CD4-positive, alpha-beta T cell treated with Interleukin-2 at 100 ng/mL for 4 hours (primary cell): ENCODE measurements around the gene ELP2.
A peak's percentile ranks its signal among the peaks of the same experiment; 100 is the strongest.
"Not testable (repeated sequence)": the region's sequence is repeated elsewhere in the genome, so short reads cannot be mapped to it uniquely, and the experiment has no call there.

Source experiments
- DNase-seq: peaks from one replicate; pipeline ENCODE4 v3.0.0-alpha.2; 2020; ENCODE audit warnings: low spot score

The ELP2 gene

DNA sequence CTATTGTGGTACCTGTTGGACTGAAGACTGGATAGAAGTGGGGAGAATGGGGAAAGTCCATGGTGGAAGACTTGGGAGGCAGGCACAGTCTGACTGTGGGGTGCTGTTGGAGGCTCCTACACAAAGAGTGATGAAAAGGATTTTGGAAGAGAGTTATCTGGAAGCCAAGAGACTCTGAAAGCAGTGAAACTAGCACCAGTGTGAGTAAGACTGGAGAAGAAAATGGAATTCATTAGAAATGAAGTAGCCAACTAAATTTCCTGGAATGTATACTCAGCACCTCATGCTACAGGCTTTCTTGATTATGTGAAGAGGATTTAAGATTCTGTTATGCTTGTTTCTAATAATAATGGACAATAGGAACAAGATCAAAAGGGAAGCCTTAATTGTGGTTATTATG is 27.7 kb downstream of the ELP2 start:
- no peak for DNase-seq

DNA sequence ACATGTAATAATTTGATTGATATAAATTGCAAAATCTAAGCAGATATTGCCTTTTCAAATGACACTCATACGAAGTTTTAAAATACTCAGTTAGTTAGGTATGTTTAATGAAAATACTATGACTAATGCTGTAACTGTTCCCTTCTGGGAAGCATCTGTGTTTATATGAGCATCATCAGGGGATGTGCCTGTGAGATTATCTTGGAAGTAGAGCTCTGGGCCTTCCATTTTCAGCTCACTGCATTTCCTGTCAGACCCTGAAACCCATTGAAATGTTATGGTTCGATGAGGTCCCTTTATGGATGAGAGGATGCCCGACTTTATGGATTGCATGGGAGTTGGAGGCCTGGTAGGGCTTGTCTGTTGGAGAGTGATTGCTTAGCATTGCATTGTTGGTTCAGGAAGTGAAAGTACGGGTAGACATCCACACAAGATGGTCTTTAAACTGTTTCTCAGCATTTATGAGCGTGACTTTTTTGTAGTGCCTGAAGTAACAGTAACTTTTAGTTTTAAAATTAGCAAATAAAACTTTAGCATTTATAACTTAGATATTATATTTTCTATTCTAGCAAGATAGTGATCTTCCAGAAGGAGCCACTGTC is 28.7 kb downstream of the ELP2 start:
- no peak for DNase-seq

DNA sequence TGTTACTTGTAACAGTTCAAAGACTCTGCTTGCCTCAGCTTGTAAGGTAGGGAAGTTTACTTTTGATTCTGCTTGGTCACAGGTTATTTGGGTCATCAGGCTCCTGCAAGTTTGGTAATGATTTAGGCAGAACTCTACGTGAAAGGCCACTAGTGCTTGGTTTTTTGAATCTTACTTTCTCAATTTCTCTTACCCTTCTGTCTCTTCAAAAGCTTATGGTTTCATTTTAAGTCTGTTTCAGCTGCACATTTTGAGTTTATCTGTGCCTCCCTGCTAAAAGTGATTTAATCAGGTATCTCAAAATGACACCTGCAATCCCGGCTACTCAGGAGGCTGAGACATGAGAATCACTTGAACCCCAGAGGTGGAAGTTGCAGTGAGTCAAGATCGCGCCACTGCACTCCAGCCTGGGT is 31.3 kb downstream of the ELP2 start:
- DNase-seq, result no peak

DNA sequence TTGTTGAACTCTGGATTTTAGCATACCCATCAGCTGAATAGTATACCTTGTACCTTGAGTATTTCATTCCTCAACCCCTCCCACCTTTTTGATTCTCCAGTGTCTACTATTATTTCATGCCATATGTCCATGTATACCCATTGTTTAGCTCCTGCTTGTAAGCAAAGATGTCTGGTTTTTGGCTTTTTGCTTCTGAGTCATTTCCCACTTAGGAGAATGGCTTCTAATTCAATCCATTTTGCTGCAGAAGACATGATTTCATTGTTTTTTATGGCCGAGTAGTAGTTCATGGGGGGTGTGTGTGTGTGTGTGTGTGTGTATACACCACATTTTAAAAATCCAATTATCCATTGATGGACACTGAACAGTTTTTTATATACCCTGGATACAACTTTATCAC is 33.3 kb downstream of the ELP2 start:
- no peak for DNase-seq

DNA sequence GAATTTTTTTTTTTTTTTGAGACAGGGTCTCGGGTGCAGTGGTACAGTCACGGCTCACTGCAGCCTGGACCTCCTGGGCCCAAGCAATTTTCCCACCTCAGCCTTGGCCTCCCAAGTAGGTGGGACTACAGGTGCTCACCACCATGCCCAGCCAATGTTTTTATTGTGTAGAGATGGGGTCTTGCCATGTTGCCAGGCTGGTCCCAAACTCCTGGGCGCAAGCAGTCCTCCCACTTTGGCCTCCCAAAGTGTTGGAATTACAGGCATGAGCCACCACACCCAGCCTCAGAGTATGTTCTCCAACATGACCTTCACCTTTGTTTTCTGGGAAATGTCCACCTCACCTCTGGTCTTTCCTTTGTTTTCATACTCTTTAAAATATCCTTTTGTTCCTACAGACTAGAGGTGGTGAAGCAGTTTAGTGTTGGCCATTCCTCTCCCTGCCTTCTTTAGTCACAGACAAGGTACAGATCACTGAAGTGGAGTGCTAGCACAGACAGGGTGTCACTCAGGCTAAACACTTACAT is 38.1 kb downstream of the ELP2 start:
- no peak for DNase-seq

DNA sequence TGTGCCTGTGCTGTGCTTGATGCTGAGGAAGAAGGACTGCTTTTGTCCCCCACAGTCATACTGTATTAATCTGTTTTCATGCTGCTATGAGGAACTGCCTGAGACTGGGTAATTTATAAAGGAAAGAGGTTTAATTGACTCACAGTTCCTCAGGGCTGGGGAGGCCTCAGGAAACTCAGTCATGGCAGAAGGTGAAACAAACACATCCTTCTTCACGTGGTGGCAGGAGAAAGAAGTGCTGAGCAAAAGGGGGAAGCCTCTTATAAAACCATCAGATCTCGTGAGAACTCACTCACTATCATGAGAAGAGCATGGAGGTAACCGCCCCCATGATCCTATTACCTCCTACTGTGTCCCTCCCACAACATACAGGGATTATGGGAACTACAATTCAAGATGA is 38.6 kb downstream of the ELP2 start:
- not testable (repeated sequence) for DNase-seq

DNA sequence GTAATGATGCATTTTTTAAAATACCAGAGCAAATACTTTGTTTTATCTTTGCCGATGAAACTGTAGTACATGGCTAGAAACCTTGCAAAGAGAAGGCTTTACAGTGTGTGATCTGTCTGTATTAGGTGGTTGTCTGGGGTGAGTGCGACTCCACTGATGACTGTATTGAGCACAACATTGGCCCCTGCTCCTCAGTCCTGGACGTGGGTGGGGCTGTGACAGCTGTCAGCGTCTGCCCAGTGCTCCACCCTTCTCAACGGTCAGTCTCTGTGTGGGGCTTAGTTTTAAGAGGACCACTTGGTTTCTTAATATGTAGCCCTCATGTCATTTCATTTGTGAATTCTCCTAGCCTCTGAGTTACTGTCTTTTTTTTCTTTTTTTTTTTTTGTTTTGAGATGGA is 40.2 kb downstream of the ELP2 start:
- no peak for DNase-seq

DNA sequence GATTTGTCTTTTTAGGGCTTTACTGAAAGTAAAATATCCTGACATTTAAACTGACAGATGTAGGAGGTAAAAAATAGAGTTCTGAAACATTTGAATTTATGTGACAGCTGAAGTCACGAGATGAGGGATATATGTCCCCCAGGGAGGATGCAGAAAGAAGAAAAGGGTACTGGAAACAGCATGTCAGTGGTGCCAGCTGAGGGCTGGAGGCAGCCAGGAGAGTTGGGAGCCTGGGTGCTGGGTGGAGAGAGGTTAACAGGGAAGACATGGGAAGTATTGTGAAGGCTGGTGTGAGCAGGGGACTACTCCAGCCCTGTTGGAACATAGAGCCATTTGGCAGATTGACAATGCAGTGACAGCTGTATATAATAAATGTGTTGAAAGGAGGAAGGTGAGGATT is 45.8 kb downstream of the ELP2 start:
- no peak for DNase-seq

DNA sequence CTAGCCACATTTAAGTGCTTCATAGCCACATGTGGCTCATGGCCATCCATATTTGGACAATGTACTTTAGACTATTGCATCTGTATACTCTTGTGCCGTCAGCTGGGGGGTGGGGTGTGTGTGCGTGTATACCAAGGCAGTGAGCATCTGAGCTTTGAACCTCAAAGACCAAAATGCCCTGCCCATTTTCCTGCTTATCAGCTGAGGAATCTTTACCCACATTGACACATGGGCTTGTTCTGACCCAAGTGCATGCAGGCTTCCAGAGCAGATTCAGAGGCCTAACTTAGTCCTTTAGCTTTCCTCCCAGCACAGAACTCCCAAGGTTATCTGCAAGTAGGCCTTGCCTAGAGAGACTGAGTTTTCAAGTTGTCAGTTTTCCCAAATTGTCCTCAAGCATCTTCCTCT is 46.5 kb downstream of the ELP2 start:
- no peak for DNase-seq

DNA sequence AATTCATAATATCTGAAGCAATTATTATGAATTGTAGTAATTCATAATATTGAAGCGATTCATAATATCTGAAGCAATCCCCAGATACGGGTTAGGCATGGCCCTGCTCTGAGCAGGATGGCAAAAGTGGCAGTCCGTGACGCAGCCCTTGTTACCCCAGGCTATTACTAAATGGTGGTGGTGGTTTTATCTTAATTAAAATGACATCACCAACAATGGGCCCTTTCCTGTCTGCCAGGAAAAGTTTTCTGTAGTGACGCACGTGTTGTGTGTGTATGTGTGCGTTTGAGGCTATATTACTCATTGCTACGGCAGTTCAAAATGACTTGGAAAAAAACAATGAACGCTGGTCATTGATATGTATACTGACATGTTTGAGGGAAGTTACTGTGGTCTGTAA is 47.0 kb downstream of the ELP2 start:
- no peak for DNase-seq

DNA sequence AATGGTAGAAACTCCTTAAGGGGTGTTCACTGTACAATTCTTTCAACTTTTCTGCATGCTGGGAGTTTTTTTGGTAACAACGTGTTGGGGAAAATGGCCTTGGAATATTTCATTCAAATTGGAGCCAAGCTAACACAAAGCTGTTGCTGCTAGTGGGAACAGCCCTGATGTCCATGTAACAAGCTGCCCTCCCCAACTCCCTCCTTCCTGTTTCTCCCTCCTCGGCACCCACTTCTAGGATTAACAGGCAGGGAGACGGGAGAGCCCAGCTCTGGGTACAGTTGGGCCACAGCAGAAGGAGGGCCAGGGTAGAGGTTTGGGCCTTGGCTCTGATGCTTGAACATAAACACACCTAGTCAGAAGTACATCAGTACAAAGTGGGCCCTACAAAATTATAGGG is 48.2 kb downstream of the ELP2 start:
- DNase-seq, result no peak

DNA sequence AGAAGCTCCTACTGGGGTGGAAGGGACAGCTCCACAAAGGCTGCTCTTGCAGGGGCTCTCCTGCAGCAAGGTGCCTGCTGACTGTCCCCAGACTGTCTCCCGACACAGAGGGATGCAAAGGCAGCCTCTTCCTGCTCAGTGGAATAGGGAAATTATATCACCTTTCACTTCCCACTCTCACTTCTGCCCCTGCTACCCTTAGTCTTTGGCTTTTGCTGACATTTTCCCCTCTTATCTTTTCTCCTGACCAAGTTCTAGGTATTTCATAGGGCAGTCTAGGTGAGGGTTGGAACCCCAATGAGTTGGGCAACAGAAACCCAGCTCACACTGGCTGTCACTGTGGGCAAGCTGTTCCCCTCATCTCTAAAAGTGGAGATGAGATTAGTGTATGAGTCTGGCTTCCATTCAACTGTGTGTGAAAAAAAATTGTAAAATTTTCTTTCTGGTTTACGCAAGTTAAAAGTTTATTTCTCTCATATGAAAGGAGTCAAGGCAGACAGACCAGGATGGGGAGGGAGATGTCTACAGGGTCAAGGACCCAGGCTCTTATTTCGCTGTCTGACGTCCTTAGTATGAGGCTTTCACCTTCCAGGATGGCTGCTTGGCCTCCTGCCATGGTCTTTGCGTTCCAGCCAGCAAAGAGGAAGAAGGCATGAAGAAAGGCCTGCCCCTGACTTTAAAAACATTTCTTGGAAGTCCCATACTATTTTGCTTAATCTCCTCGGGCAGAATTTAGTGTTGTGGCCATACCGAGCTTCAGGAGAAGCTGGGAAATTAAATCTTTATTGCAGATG is 50.1 kb downstream of the ELP2 start:
- DNase-seq, result no peak

DNA sequence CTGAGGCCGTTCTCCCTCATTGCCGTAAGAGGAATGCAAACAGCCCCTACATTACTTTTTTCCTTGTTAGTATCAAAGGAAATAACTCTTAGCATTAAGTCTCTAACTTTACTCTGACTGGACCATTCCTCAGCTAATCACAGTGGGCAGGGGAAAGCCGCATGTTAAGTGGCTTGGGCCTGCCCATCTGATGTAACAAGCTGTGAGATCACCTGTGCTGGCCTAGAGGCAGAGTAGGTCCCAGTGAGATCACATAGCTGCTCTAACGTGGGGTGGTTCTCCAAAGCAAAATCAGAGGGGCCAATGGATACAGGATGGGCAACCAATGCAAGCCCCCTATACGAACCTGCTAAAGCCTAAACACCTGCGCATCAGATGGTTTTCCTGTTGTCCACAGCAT is 51.7 kb downstream of the ELP2 start:
- DNase-seq, result no peak

DNA sequence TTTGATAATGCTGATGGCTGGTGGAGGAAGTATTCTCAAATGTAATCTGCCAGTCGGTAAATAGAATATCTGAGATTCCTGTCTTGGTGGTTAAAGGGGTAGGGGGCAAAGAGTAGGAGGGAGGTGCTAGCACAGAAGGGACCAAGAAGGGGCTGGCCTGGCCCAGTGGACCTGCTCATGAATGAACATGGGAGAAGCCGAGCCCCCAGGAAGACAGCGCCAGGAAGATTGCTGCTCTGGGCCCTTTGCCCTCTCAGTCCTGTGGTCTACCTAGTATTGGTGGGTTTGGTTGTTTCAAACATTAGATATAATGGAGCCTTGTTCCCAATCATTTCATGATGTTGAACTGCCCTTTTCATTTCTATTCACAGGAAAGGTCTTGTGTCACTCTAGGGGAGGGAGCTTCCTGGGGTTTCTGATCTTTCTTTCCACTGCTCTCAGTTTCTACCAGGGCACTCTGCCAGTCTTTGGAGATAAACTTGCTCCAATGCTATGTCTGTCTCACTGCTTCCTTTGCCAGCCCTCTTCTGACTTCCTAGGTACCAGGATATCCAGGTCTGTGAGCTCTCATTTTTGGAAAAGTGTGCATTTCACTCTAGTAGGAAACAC is 52.3 kb downstream of the ELP2 start:
- DNase-seq, result no peak

DNA sequence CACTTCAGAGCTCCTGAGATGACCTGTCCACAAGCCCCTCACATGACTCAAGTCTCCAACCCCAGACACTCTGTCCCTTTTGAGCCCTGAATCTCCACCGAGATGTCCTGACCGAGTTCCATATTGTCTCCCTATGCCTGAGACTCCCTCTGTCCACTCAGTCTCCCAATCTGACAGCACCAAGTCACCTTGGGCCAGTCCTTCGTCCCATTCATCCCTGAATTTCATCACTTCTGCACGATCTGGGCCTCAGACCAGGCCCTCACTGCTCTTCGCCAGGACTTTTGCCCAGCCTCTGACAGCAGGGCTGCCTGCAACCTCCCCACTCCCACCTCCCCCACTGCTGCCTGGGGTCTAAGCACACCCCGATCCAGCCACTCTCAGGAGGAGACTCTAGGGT is 53.3 kb downstream of the ELP2 start:
- no peak for DNase-seq

DNA sequence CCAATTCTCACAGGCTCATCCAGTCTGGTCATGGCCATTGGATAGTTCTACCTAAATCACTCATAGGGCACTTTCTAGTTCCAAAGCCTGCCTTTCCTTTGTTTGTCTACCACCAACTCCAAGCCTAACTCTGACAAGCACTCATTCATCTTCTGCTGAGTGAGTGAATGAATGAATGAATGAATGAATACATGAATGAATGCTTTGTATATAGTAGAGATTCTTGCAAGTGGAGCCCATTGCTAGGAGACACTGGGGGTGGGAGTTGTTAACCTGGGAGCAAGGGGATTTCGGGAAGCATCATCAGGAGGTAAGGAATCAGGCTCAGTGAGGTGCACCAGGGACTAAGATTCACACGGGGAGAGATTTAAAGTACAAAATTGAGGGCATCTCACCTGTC is 54.3 kb downstream of the ELP2 start:
- no peak for DNase-seq

DNA sequence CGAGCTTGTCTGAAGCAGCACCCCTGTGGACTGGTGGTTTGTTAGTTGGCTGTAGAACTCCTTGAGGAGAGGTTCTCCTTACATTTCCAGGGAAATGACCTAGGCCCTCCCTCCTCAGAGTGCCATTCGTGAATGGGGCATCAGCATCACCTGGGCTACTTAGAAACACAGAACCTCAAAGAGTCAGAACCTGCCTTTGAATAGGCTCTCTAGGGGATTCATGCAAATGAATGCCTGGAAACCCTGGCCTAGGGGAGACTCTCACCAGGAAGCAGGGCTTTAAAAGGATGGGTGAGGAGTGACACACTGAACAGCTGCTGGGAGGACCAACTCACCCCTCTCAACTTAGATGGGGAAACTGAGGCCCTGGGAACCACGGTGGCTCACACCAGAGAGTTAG is 55.5 kb downstream of the ELP2 start:
- no peak for DNase-seq

DNA sequence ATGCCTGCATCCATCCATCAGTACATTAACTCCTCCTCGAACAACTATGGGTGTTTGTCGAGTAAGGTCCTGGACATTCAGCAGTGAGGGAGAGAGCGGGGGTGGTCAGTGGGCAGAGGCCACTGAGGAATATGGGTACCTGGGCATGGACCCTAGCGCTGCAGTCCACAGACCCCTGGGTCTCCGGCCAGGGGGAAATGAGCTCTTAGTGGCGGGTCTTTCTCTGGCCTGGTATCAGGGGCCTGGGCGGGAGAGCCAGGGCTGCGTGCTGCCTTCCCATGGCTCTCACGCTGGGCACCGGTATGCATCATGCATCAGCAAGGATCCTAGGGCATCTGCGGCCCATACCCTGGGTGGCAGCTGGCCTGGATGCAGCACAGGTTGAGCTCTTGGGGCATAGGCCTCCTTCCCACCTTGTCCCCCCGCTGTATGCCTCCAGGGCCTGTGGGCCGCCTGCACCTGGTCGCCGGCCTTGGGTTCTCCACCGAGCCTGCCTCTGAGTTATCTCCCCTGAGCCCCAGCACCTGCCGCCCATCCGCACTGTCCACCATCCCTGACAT is 56.3 kb downstream of the ELP2 start:
- DNase-seq, result no peak

DNA sequence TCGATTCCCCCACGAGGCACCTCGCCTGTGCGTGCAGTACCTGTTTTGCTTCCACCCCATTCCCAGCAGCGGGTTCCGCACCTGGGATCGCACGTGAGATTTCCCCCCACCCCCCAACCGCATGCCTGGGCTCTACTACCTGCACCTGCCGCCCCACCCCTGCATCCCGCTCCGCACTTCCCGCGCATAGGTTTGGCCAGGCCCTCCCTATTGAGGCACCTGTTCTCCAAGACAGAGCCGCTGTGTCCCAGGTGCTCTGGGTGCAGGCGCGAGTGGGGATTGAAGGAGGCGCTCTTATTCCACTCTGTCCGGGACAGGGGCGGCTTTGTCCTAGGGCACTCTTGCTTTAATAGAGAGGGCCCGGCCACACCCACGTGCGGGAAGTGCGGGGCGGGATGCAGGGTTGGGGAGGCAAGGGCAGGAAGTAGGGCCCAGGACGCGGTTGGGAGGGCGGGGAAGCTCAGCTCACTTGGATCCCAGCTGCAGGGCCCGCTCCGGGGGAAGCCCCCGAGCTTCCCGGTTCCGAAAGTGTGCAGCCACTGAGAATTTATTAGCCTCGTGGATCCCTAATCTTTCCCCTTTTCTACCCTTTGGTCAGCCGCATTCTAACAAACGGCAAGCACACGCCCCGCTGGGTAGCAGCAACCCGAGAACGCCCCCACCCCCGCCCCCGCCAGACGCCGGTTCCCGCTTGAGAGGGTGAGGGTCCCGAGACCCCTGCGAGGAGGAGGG is 56.9 kb downstream of the ELP2 start:
- DNase-seq, result no peak

DNA sequence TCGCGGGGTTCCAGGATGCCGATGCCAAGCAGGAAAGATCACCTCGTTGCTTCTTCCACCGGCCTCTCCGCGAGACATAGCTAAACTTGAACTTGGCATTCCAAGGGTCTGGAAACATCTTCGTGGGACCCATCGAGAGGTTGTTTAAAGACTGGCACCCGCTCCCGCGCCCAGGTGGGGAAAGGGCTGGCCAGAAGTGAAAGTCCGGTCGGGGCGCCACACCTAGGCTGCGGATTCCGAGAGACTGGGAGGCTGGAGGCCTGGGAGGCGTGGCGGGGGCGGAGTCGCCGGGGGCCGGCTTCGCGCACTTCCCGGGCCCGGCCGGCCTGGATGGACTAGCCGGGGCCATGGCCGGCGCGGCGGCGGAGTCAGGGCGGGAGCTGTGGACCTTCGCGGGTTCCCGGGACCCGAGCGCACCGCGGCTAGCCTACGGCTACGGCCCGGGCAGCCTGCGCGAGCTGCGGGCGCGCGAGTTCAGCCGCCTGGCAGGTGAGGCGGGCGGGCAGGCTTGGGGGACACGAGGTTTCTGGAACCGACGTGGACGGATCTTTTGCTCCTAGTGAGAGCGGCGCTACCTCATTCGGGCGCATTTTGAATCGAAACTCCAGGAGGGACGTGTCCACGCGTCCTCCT is 57.6 kb downstream of the ELP2 start, which contains the start of gene MOCOS:
MOCOS (plus strand) TSS at position 305 of the 633 bp plus-strand sequence; CDS start at position 348, 43 bp downstream.
- DNase-seq, result peak; percentile 20

DNA sequence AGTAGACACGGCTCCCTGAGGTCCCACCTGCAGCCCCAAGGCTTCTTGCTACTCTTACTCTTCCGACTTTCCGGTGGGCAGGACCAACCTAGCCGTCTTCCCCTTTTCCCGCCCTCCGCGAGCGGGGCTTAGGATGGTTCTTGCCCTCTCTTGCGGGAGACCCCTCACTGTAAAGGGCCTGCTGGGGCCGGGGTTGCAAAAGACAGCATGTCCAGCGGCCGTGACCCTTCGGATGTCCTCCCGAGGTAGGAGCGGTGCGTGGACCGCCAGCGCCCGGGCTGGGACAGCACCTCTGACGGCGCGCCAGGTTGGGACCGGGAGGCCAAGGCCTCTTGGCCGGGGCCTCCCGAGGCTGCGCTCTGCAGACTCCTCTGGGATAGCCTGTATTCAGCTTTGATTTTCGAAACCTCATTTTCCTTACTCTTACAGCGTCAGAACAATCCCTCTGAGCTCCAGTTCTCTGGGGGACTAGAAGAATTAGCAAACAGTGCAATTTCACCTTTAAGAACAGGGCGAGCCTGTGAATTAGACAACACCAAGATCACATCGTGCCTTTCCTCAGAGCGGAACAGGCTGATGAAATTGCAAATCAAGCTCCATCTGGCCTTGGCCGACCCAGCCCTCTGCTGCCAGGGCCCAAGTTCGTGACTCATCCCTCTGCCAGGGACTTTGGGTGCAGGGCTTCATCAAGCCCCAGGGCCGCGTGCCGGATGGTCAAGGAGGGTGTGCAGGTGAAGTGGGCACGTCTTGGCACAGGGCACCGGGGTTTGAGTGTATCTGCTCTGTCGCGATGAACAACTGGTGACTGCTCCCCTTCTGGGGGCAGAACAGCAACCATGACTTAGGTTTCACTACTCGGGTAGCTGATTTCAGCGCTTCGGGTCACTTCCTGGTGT is 58.4 kb downstream of the ELP2 start:
- DNase-seq, result no peak
